ENCODE measurements around the gene CDR2.

DNA sequence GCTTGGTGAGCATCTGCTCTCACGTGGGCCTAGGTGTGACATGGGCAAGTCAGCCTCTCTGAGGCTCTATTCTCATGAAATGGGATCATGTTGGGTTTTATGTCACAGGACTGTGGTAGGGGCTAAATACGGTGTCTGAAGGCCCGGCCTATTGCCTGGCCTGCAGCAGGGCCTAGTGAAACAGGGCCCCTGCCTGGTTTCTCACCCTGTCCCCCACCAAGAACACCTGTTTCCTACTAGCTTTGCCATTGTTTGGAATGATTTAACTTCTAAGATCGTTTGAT, 48.1 kb downstream of the CDR2 start:
- TF ChIP-seq, protein P1, sequence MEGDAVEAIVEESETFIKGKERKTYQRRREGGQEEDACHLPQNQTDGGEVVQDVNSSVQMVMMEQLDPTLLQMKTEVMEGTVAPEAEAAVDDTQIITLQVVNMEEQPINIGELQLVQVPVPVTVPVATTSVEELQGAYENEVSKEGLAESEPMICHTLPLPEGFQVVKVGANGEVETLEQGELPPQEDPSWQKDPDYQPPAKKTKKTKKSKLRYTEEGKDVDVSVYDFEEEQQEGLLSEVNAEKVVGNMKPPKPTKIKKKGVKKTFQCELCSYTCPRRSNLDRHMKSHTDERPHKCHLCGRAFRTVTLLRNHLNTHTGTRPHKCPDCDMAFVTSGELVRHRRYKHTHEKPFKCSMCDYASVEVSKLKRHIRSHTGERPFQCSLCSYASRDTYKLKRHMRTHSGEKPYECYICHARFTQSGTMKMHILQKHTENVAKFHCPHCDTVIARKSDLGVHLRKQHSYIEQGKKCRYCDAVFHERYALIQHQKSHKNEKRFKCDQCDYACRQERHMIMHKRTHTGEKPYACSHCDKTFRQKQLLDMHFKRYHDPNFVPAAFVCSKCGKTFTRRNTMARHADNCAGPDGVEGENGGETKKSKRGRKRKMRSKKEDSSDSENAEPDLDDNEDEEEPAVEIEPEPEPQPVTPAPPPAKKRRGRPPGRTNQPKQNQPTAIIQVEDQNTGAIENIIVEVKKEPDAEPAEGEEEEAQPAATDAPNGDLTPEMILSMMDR (conservative IDR thresholded peaks at IDR 0.05; ENCODE audit: low read depth, low read length), result no peak
- no peak for TF ChIP-seq EZH2phosphoT487 (IDR thresholded peaks at IDR 0.05; ENCODE audit: borderline replicate concordance, low read length)
- TF ChIP-seq EZH2 (IDR thresholded peaks at IDR 0.05; ENCODE audit: low read length, unreplicated experiment), result no peak
